ENCODE data around the gene ADAM30. TPM values are rescaled to one million over a fixed set of nuclear protein-coding genes. Genes with fewer than 3 reads are reported as not detected.
"Not testable (repeated sequence)": the region's sequence is repeated elsewhere in the genome, so short reads cannot be mapped to it uniquely, and the experiment has no call there.

Gene ADAM30
- total RNA-seq, 4 donors from 2014 or later: not detected

GRCh38 chr1:119866451-119866850 lies 29.9 kb downstream of the ADAM30 start:
- H3K27ac ChIP-seq: no peak overlapping the region
- intact Hi-C loops (cut with DNase I): no loop called here
- TF ChIP-seq POLR2A (IDR thresholded peaks at IDR 0.05) (no peak), CTCF (IDR thresholded peaks at IDR 0.05) (no peak)
- no peaks in the 10 kb centered on the region for H3K36me3 ChIP-seq
- H3K4me3 ChIP-seq: no peak overlapping the region
- H3K9me3 ChIP-seq: no peaks in the 10 kb centered on the region
- DNase-seq: no peak
- 51 to 56% methylated on average over 3 of the region's 3 CpGs for WGBS, 2 donors
- H3K4me1 ChIP-seq: no peaks in the 10 kb centered on the region
- peaks cover 0 to 13% (median 0%) of the 10 kb centered on the region in 4 donors for H3K27me3 ChIP-seq

GRCh38 chr1:119865627-119866026 lies 30.7 kb downstream of the ADAM30 start:
- H3K27me3 ChIP-seq: peaks cover 0 to 13% (median 0%) of the 10 kb centered on the region in 4 donors
- H3K36me3 ChIP-seq: no peaks in the 10 kb centered on the region
- intact Hi-C loops (cut with DNase I): no loop called here
- TF ChIP-seq CTCF (IDR thresholded peaks at IDR 0.05) (no peak), POLR2A (IDR thresholded peaks at IDR 0.05) (no peak)
- DNase-seq: no peak
- no peaks in the 10 kb centered on the region for H3K4me1 ChIP-seq
- H3K4me3 ChIP-seq: no peak overlapping the region
- H3K27ac ChIP-seq: no peak overlapping the region
- WGBS, 2 donors: 45 to 55% methylated on average over 4 of the region's 4 CpGs
- no peaks in the 10 kb centered on the region for H3K9me3 ChIP-seq

- Histone ChIP-seq H3K36me3 (no peaks in the 10 kb centered on the region), H3K27me3 (peaks cover 0 to 13% (median 0%) of the 10 kb centered on the region in 4 donors), H3K4me1 (no peaks in the 10 kb centered on the region), H3K4me3 (no peak overlapping the region), H3K9me3 (no peaks in the 10 kb centered on the region), H3K27ac (no peak overlapping the region)
- no peak for DNase-seq
- no peak for TF ChIP-seq CTCF (IDR thresholded peaks at IDR 0.05)
- TF ChIP-seq POLR2A (IDR thresholded peaks at IDR 0.05): no peak
- intact Hi-C loops (cut with DNase I): no loop called here
These were observed 34.0 kb downstream of the ADAM30 start for GRCh38 chr1:119862276-119862675.

GRCh38 chr1:119861547-119861946 lies 34.8 kb downstream of the ADAM30 start:
- H3K4me1 ChIP-seq: no peaks in the 10 kb centered on the region
- WGBS, 2 donors: 84 to 85% methylated on average over 2 of the region's 2 CpGs
- no peak overlapping the region for H3K27ac ChIP-seq
- no peak for DNase-seq
- no peak overlapping the region for H3K4me3 ChIP-seq
- H3K9me3 ChIP-seq: no peaks in the 10 kb centered on the region
- H3K27me3 ChIP-seq: peaks cover 0 to 13% (median 0%) of the 10 kb centered on the region in 4 donors
- no peak for TF ChIP-seq CTCF (IDR thresholded peaks at IDR 0.05)
- no peak for TF ChIP-seq POLR2A (IDR thresholded peaks at IDR 0.05)
- H3K36me3 ChIP-seq: no peaks in the 10 kb centered on the region
- intact Hi-C loops (cut with DNase I): no loop called here

- no peak for DNase-seq
These were observed 36.7 kb downstream of the ADAM30 start for GRCh38 chr1:119859647-119860046.

GRCh38 chr1:119858556-119859214 lies 37.6 kb downstream of the ADAM30 start:
- DNase-seq; H3K27ac ChIP-seq; H3K4me1 ChIP-seq; H3K36me3 ChIP-seq; H3K9me3 ChIP-seq; intact Hi-C loops (cut with DNase I); H3K4me3 ChIP-seq: not testable (repeated sequence)
- WGBS, 2 donors: 75 to 78% methylated on average over 2 to 4 of the region's 4 CpGs
- peaks cover 0 to 13% (median 0%) of the 10 kb centered on the region in 4 donors for H3K27me3 ChIP-seq

More at GRCh38 chr1:119859647-119860046, 36.7 kb downstream of the ADAM30 start:
- Histone ChIP-seq H3K4me3 (no peak overlapping the region), H3K27me3 (peaks cover 0 to 13% (median 0%) of the 10 kb centered on the region in 4 donors), H3K4me1 (no peaks in the 10 kb centered on the region), H3K9me3 (no peaks in the 10 kb centered on the region), H3K36me3 (no peaks in the 10 kb centered on the region), H3K27ac (no peak overlapping the region)
- intact Hi-C loops (cut with DNase I): no loop called here
- 50 to 65% methylated on average over 4 of the region's 4 CpGs for WGBS, 2 donors
- no peak for TF ChIP-seq POLR2A (IDR thresholded peaks at IDR 0.05)
- no peak for TF ChIP-seq CTCF (IDR thresholded peaks at IDR 0.05)
